GM12878 (cell line): ENCODE measurements around the gene DUSP7. TPM values are rescaled to one million over a fixed set of nuclear protein-coding genes. Genes with fewer than 3 reads are reported as not detected.

Experiments used
- ATAC-seq: fragments of 200-7000 bp; cut with Tn5 transposase; 3 replicates; pipeline ENCODE4 v1.9.1; 2020; ENCODE audit warnings: mild to moderate bottlenecking, moderate library complexity
- BruUV-seq: library from RNA; stranded (reverse); fragments of 400-500 nt; replicated peaks from 2 replicates; lab custom pipeline; 2021; lab: Mats Ljungman, UMichigan
- CTCF ChIA-PET: fragments of 300-600 bp; sonication (Branson Sonifier 250); formaldehyde crosslinking; extraction: SDS; loops from one replicate; lab custom pipeline; 2021; ENCODE audit warnings: inconsistent platforms; lab: Yijun Ruan, JAX
- POLR2A ChIA-PET: fragments of 350-600 bp; formaldehyde crosslinking; extraction: SDS; loops from one replicate; lab custom pipeline; 2021; ENCODE audit warnings: inconsistent platforms; lab: Charles Lee
- RAD21 ChIA-PET: fragments of 300-600 bp; sonication (Branson Sonifier 250); formaldehyde crosslinking; loops from one replicate; lab custom pipeline; 2023; ENCODE audit warnings: antibody characterized with exemption; ENCODE audit not compliant: unreplicated experiment; lab: Charles Lee
- SMC1A ChIA-PET: fragments of 300-600 bp; sonication (Branson Sonifier 250); formaldehyde crosslinking; loops from one replicate; lab custom pipeline; 2023; ENCODE audit not compliant: unreplicated experiment, uncharacterized antibody; lab: Charles Lee
- DNase-seq: peaks from one replicate; pipeline ENCODE4 v3.0.0-alpha.2; 2011; ENCODE audit warnings: low read depth, low spot score
- FAIRE-seq: peaks from 3 replicates; lab custom pipeline; 2011; peaks lifted over from hg19 to GRCh38; lab: Jason Lieb, UNC
- H2AFZ ChIP-seq: 2 replicates; pipeline ENCODE4 v1.6.0; 2011; ENCODE audit warnings: low read depth, low read length, control low read depth; ENCODE audit not compliant: control insufficient read depth
- H3K27ac ChIP-seq: 2 replicates; pipeline ENCODE4 v1.5.1; 2011; ENCODE audit warnings: control low read depth; ENCODE audit not compliant: control insufficient read depth, insufficient read depth
- H3K27me3 ChIP-seq, 2 experiments: replicated peaks in 1 of 2; 2 replicates each; pipeline versions ENCODE4 v1.6.0 to v1.6.1; 2011; ENCODE audit warnings: low read length in 1 of 2; ENCODE audit not compliant: control insufficient read depth in 2 of 2, insufficient read depth in 2 of 2
- H3K36me3 ChIP-seq, 2 experiments: 2 replicates each; pipeline ENCODE4 v1.5.1; 2011; ENCODE audit warnings: low read length in 1 of 2; ENCODE audit not compliant: control insufficient read depth in 2 of 2, insufficient read depth in 2 of 2
- H3K4me1 ChIP-seq: 2 replicates; pipeline ENCODE4 v1.6.1; 2011; ENCODE audit warnings: mild to moderate bottlenecking, low read length, moderate library complexity, mixed read lengths; ENCODE audit not compliant: control insufficient read depth, insufficient read depth
- H3K4me2 ChIP-seq: 2 replicates; pipeline ENCODE4 v1.6.0; 2011; ENCODE audit warnings: control low read depth; ENCODE audit not compliant: control insufficient read depth, insufficient read depth
- H3K4me3 ChIP-seq: fragments of 200-600 bp; sonication (generic); 2 replicates; pipeline ENCODE4 v1.5.1; 2016
- H3K79me2 ChIP-seq: 2 replicates; pipeline ENCODE4 v1.6.0; 2011; ENCODE audit warnings: low read length; ENCODE audit not compliant: control insufficient read depth, insufficient read depth
- H3K9ac ChIP-seq: 2 replicates; pipeline ENCODE4 v1.8.0; 2011; ENCODE audit warnings: low read length, control low read depth, mixed read lengths; ENCODE audit not compliant: control insufficient read depth, insufficient read depth
- H3K9me3 ChIP-seq: replicated peaks from 3 replicates; pipeline ENCODE4 v1.5.1; 2011; ENCODE audit warnings: mild to moderate bottlenecking, low read length; ENCODE audit not compliant: control insufficient read depth, insufficient read depth
- H4K20me1 ChIP-seq: 2 replicates; pipeline ENCODE4 v1.6.0; 2011; ENCODE audit not compliant: control insufficient read depth, insufficient read depth
- HCFC1 ChIP-seq: fragments of 150-350 bp; IDR thresholded peaks from 2 replicates; pipeline ENCODE4 v1.6.1; 2014; ENCODE audit warnings: low read length
- IRF3 ChIP-seq: fragments of 450-650 bp; IDR thresholded peaks from 2 replicates; pipeline ENCODE4 v1.6.1; 2014; ENCODE audit warnings: mild to moderate bottlenecking
- NR2C2 ChIP-seq: IDR thresholded peaks from 2 replicates; pipeline ENCODE4 v1.6.1; 2011; ENCODE audit warnings: borderline replicate concordance, low read depth; ENCODE audit not compliant: control insufficient read depth, insufficient read length
- POLR2AphosphoS2 ChIP-seq: IDR thresholded peaks from 2 replicates; pipeline ENCODE4 v1.6.1; 2011; ENCODE audit warnings: low read depth, mild to moderate bottlenecking, low read length, improper control_type of control experiment, moderate library complexity
- POLR2AphosphoS5 ChIP-seq: IDR thresholded peaks from 2 replicates; pipeline ENCODE4 v1.6.1; 2011; ENCODE audit warnings: mild to moderate bottlenecking, low read length, inconsistent platforms
- RELA ChIP-seq: fragments of 450-650 bp; IDR thresholded peaks from 2 replicates; pipeline ENCODE4 v1.8.0; 2014; ENCODE audit warnings: borderline replicate concordance; ENCODE audit not compliant: partially characterized antibody
- STAT3 ChIP-seq: IDR thresholded peaks from 2 replicates; pipeline ENCODE4 v1.6.1; 2011; ENCODE audit warnings: low read depth, low read length, improper control_type of control experiment
- WGBS: methylation state at CpG from one replicate; pipeline ENCODE4 v1.1.6; 2016; ENCODE audit warnings: low lambda C conversion rate; ENCODE audit not compliant: insufficient replicate concordance, insufficient coverage; ENCODE audit errors: missing lambda C conversion rate; 5-methylcytosine and 5-hydroxymethylcytosine counted together
- in situ Hi-C: fragments of 300-500 bp; cut with MboI; formaldehyde crosslinking; loops from 9 replicates; pipeline ENCODE4 v1.14.3; 2018; ENCODE audit warnings: mixed read lengths
- intact Hi-C: fragments of 100-400 bp; cut with micrococcal nuclease; formaldehyde crosslinking; loops from one replicate; pipeline ENCODE4 v1.14.2; 2022; ENCODE audit not compliant: unreplicated experiment
- polyA plus RNA-seq, 11 experiments: library from polyadenylated mRNA; depleted of rRNA in 4 of 11; unstranded in 6 of 11; stranded (reverse) in 5 of 11; fragments of >200 nt; fragmentation: Nextera tagmentation in 4 of 11; fragmentation: Illumina TruSeq in 1 of 11; extraction: Ambion mirVana in 4 of 11; extraction: Trizol in 1 of 11; gene quantifications; 1 replicate in 1 of 11; 2 replicates in 10 of 11; pipeline versions ENCODE4 v1.2.1 to v1.2.3, GENCODE V29; 2011 to 2016; ENCODE audit warnings: inconsistent platforms in 2 of 11, missing spikeins in 2 of 11, low read depth in 1 of 11
- total RNA-seq, 4 experiments: library from RNA; depleted of rRNA in 3 of 4; stranded (reverse); fragments of >200 nt in 3 of 4; fragmentation: Illumina TruSeq in 1 of 4; extraction: Trizol in 1 of 4; gene quantifications; 2 replicates each; pipeline versions ENCODE4 v1.2.1 to v1.2.3, GENCODE V29; 2013 to 2021
- TF ChIP-seq, protein P1 (sequence below): fragments of 450-650 bp; IDR thresholded peaks from 2 replicates; pipeline ENCODE4 v1.6.1; 2017; ENCODE audit warnings: mild to moderate bottlenecking, moderate library complexity

Gene DUSP7
- total and polyA plus RNA-seq, 10 of the 15 experiments (the other 5 are each of a cell fraction or from before 2014, with no cell fraction given), result 0.73 to 17.0 (median 7.9) TPM

GRCh38 chr3:52073490-52073889, 17.1 kb upstream of the DUSP7 start:
- Histone ChIP-seq H3K36me3 (peaks cover 0 to 3% of the 10 kb centered on the region in 2 experiments; a peak in 3 of 4 replicates), H3K9ac (no peak overlapping the region), H3K4me3 (no peak overlapping the region), H3K27ac (no peak overlapping the region), H2AFZ (no peak overlapping the region), H3K27me3 (no peaks in the 10 kb centered on the region), H4K20me1 (no peaks in the 10 kb centered on the region), H3K4me2 (no peak overlapping the region), H3K4me1 (no peaks in the 10 kb centered on the region), H3K79me2 (no peaks in the 10 kb centered on the region), H3K9me3 (no peaks in the 10 kb centered on the region)
- RAD21 ChIA-PET, result no interaction called here
- SMC1A ChIA-PET, result no interaction called here
- DNase-seq (no peak), FAIRE-seq (no peak), ATAC-seq (no peak)
- TF ChIP-seq NR2C2 (no peak), POLR2AphosphoS5 (no peak), HCFC1 (no peak), POLR2AphosphoS2 (no peak), RELA (no peak)
- intact Hi-C loops (no loop called here), in situ Hi-C loops (no loop called here)
- POLR2A ChIA-PET, result no interaction called here
- BruUV-seq, result no TSS peak
- WGBS, result 96% methylated on average over 7 of the region's 7 CpGs
- CTCF ChIA-PET, result no interaction called here

- ChIA-PET RAD21 (no interaction called here), CTCF (no interaction called here), POLR2A (no interaction called here), SMC1A (interaction anchor here (0.7 kb wide), 1 partner anchor 1833 kb away, joined by 4 read pairs; no protein-coding TSS in a partner anchor)
- Histone ChIP-seq H3K9me3 (no peaks in the 10 kb centered on the region), H3K4me1 (no peaks in the 10 kb centered on the region), H4K20me1 (no peaks in the 10 kb centered on the region), H3K9ac (no peak overlapping the region), H3K4me3 (no peak overlapping the region), H3K27me3 (no peaks in the 10 kb centered on the region), H2AFZ (no peak overlapping the region), H3K27ac (no peak overlapping the region), H3K4me2 (no peak overlapping the region), H3K79me2 (no peaks in the 10 kb centered on the region), H3K36me3 (peaks cover 0 to 3% of the 10 kb centered on the region in 2 experiments; a peak in 3 of 4 replicates)
- in situ Hi-C loops (no loop called here), intact Hi-C loops (no loop called here)
- DNase-seq, result no peak
- no peak for ATAC-seq
- 93% methylated on average over 8 of the region's 8 CpGs for WGBS
- BruUV-seq, result no TSS peak
- no peak for FAIRE-seq
- TF ChIP-seq STAT3 (no peak), IRF3 (no peak)
- TF ChIP-seq, protein P1, sequence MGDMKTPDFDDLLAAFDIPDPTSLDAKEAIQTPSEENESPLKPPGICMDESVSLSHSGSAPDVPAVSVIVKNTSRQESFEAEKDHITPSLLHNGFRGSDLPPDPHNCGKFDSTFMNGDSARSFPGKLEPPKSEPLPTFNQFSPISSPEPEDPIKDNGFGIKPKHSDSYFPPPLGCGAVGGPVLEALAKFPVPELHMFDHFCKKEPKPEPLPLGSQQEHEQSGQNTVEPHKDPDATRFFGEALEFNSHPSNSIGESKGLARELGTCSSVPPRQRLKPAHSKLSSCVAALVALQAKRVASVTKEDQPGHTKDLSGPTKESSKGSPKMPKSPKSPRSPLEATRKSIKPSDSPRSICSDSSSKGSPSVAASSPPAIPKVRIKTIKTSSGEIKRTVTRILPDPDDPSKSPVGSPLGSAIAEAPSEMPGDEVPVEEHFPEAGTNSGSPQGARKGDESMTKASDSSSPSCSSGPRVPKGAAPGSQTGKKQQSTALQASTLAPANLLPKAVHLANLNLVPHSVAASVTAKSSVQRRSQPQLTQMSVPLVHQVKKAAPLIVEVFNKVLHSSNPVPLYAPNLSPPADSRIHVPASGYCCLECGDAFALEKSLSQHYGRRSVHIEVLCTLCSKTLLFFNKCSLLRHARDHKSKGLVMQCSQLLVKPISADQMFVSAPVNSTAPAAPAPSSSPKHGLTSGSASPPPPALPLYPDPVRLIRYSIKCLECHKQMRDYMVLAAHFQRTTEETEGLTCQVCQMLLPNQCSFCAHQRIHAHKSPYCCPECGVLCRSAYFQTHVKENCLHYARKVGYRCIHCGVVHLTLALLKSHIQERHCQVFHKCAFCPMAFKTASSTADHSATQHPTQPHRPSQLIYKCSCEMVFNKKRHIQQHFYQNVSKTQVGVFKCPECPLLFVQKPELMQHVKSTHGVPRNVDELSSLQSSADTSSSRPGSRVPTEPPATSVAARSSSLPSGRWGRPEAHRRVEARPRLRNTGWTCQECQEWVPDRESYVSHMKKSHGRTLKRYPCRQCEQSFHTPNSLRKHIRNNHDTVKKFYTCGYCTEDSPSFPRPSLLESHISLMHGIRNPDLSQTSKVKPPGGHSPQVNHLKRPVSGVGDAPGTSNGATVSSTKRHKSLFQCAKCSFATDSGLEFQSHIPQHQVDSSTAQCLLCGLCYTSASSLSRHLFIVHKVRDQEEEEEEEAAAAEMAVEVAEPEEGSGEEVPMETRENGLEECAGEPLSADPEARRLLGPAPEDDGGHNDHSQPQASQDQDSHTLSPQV, result no peak
Measured at GRCh38 chr3:52072471-52072870, 16.1 kb upstream of the DUSP7 start.
